ENCODE results near the gene CCDC92. TPM values are rescaled to one million over a fixed set of nuclear protein-coding genes. Genes with fewer than 3 reads are reported as not detected.

CCDC92 gene
- total RNA-seq, 1 donor from 2014 or later: 55.1 TPM

DNA sequence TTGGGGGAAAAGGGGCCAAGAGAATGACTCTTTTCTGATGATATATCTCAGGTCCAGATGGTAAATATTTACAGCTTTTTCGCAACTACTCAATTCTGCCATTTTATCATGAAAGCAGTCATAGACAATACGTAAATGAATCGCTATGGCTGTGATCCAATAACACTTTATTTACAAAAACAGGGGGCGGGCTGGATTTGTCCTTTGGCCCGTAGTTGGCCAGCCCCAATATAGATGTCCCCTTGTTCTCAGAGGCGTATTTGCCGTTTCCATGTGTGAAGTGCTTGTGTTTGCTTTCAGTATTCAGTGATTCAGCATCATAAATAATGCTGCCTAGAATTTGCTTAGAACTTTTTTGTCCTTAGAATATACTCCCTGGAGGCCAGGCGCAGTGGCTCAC is 77.2 kb downstream of the CCDC92 start:
- H3K4me3 Mint-ChIP-seq: no peak overlapping the region
- no peaks in the 10 kb centered on the region for H3K36me3 Mint-ChIP-seq
- H3K4me1 Mint-ChIP-seq: no peaks in the 10 kb centered on the region
- TF ChIP-seq, protein P1, sequence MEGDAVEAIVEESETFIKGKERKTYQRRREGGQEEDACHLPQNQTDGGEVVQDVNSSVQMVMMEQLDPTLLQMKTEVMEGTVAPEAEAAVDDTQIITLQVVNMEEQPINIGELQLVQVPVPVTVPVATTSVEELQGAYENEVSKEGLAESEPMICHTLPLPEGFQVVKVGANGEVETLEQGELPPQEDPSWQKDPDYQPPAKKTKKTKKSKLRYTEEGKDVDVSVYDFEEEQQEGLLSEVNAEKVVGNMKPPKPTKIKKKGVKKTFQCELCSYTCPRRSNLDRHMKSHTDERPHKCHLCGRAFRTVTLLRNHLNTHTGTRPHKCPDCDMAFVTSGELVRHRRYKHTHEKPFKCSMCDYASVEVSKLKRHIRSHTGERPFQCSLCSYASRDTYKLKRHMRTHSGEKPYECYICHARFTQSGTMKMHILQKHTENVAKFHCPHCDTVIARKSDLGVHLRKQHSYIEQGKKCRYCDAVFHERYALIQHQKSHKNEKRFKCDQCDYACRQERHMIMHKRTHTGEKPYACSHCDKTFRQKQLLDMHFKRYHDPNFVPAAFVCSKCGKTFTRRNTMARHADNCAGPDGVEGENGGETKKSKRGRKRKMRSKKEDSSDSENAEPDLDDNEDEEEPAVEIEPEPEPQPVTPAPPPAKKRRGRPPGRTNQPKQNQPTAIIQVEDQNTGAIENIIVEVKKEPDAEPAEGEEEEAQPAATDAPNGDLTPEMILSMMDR (IDR thresholded peaks at IDR 0.05; ENCODE audit: unreplicated experiment): no peak
- peaks cover 25% of the 10 kb centered on the region for H3K27me3 Mint-ChIP-seq (ENCODE audit: low read depth)
- H3K27ac Mint-ChIP-seq: no peak overlapping the region
- peaks cover 4% of the 10 kb centered on the region for H3K9me3 Mint-ChIP-seq
- DNase-seq (ENCODE audit: low spot score in 2 of 2, unreplicated experiment in 2 of 2): no peak

DNA sequence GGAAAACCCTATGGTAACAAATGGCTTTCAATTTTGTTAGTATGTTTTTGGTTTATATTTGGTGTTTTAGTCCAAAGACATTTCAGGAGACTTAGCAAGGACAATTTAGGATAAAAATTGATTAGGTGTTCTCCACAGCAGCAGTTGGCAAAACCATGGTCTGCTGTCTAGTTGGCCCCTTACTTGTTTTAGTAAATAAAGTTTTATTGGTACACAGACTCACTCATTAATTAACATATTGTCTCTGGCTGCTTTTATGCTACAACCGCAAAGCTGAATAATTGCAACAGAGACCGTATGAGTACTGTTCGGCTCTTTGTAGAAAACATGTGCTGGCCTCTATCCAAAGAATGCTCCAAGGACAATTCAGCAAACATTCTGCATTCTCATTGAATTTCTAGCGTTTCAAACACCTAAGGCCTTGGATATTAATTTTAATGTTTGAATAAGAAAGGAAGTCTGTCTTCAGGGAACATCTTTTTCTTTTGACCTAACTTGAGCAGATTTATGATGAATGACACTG is 77.7 kb downstream of the CCDC92 start:
- TF ChIP-seq, protein P1 (IDR thresholded peaks at IDR 0.05; ENCODE audit: unreplicated experiment): no peak
- no peak for DNase-seq (ENCODE audit: low spot score in 2 of 2, unreplicated experiment in 2 of 2)
- H3K4me3 Mint-ChIP-seq: no peak overlapping the region
- H3K4me1 Mint-ChIP-seq: no peaks in the 10 kb centered on the region
- no peak overlapping the region for H3K27ac Mint-ChIP-seq
- peaks cover 28% of the 10 kb centered on the region for H3K27me3 Mint-ChIP-seq (ENCODE audit: low read depth)
- no peaks in the 10 kb centered on the region for H3K36me3 Mint-ChIP-seq
- peaks cover 3% of the 10 kb centered on the region for H3K9me3 Mint-ChIP-seq

DNA sequence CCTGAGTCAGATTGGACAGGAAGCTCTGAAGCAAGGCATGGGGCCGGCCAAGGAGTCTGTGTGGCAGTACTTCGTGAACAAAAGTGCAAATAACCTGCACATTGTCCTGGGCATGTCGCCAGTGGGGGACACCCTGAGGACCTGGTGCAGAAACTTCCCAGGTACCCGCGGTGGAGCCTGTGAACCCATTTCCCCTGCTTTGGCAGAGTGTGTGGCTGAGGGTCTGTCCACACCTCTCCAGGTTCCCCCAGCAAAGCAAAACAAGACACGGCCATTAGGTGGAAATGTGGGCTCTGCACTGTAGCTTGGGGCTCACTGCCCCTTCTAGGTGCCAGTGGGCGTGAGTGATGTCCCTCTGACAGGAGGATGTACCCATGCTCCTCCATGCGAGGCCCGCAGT is 79.4 kb downstream of the CCDC92 start:
- H3K27ac Mint-ChIP-seq: no peak overlapping the region
- H3K4me1 Mint-ChIP-seq: no peaks in the 10 kb centered on the region
- H3K27me3 Mint-ChIP-seq (ENCODE audit: low read depth): peaks cover 35% of the 10 kb centered on the region
- TF ChIP-seq, protein P1 (IDR thresholded peaks at IDR 0.05; ENCODE audit: unreplicated experiment): no peak
- H3K4me3 Mint-ChIP-seq: no peak overlapping the region
- DNase-seq (ENCODE audit: low spot score in 2 of 2, unreplicated experiment in 2 of 2): no peak
- H3K36me3 Mint-ChIP-seq: no peaks in the 10 kb centered on the region
- no peaks in the 10 kb centered on the region for H3K9me3 Mint-ChIP-seq

DNA sequence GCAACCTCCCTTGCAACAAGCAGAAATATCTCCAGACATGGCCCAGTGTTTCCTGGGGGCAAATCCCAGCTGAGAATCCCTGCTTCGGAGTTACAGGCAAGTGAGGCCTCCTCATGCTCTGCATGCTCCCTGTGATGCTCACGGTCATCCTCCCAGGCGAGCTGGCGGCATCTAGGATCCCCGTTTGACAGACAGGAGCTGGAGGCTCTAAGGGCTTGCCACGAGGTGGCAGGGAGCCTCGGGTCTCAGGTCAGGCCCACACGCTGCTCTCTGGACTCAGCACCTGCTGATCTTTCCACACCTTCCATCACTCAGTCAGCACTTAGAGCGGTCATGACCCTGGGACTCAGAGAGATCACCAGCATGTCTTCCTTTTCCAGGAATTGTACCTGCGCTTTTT is 79.8 kb downstream of the CCDC92 start:
- Mint-ChIP-seq H3K27me3 (ENCODE audit: low read depth) (peaks cover 38% of the 10 kb centered on the region), H3K4me3 (no peak overlapping the region), H3K9me3 (no peaks in the 10 kb centered on the region), H3K36me3 (no peaks in the 10 kb centered on the region), H3K4me1 (no peaks in the 10 kb centered on the region), H3K27ac (no peak overlapping the region)
- no peak for DNase-seq (ENCODE audit: low spot score in 2 of 2, unreplicated experiment in 2 of 2)
- TF ChIP-seq, protein P1 (IDR thresholded peaks at IDR 0.05; ENCODE audit: unreplicated experiment): no peak

DNA sequence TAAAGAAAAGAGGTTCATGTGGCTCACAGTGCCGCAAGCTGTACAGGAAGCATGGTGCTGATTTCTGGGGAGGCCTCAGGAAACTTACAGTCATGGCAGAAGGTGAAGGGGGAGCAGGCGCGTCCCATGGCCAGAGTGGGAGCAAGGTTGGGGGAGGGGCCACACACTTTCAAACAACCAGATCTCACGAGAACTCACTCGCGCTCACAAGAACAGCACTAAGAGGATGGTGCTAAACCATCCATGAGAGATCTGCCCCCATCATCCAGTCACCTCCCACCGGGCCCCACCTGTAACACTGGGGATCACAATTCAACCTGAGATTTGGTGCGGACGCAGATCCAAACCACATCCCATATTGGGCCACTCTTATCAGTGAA is 80.5 kb downstream of the CCDC92 start:
- Mint-ChIP-seq H3K4me1 (no peaks in the 10 kb centered on the region), H3K4me3 (no peak overlapping the region), H3K27ac (no peak overlapping the region), H3K36me3 (no peaks in the 10 kb centered on the region), H3K27me3 (ENCODE audit: low read depth) (peaks cover 41% of the 10 kb centered on the region), H3K9me3 (no peaks in the 10 kb centered on the region)
- DNase-seq (ENCODE audit: low spot score in 2 of 2, unreplicated experiment in 2 of 2): no peak
- TF ChIP-seq, protein P1 (IDR thresholded peaks at IDR 0.05; ENCODE audit: unreplicated experiment): no peak
